ENCODE results near the gene FNDC10. TPM values are rescaled to one million over a fixed set of nuclear protein-coding genes. Genes with fewer than 3 reads are reported as not detected.

The FNDC10 gene
- total and polyA plus RNA-seq, 9 of the 15 experiments (the other 6 are each of a cell fraction or from before 2014, with no cell fraction given): 0.08 to 6.3 (median 1.6) TPM

- TF ChIP-seq E2F6 (IDR thresholded peaks at IDR 0.05; ENCODE audit: borderline replicate concordance in 1 of 2, extremely low read depth in 1 of 2, insufficient read depth in 1 of 2, insufficient read length in 1 of 2, low read depth in 1 of 2, low read length in 1 of 2, poor library complexity in 1 of 2, severe bottlenecking in 1 of 2) (no peak), ETV6 (IDR thresholded peaks at IDR 0.05; ENCODE audit: borderline replicate concordance in 1 of 2, low read depth in 2 of 2, low read length in 1 of 2) (no peak), ETV6 (CRISPR knock-in tag; IDR thresholded peaks at IDR 0.05; ENCODE audit: borderline replicate concordance) (peak; percentile 57; the same call in 1 of the 2 replicates), SUPT5H (IDR thresholded peaks at IDR 0.05) (no peak), SMAD1 (IDR thresholded peaks at IDR 0.05; ENCODE audit: low read depth, low read length, partially characterized antibody) (no peak), ETS2 (tag; IDR thresholded peaks at IDR 0.05; ENCODE audit: borderline replicate concordance, poor library complexity, severe bottlenecking) (no peak), HDAC8 (tag; IDR thresholded peaks at IDR 0.05) (no peak), ESRRB (CRISPR knock-in tag; IDR thresholded peaks at IDR 0.05; ENCODE audit: borderline replicate concordance) (no peak), GTF2F1 (IDR thresholded peaks at IDR 0.05; ENCODE audit: low read depth, low read length) (no peak), RERE (CRISPR knock-in tag; IDR thresholded peaks at IDR 0.05; ENCODE audit: borderline replicate concordance) (no peak), EGR1 (conservative IDR thresholded peaks at IDR 0.05) (no peak), SMAD3 (CRISPR knock-in tag; conservative IDR thresholded peaks at IDR 0.05) (0 out of 2 replicates have a peak, but pooled peaks have one; percentile 82), RBFOX2 (IDR thresholded peaks at IDR 0.05; ENCODE audit: low read depth, low read length) (no peak), ZNF511 (CRISPR knock-in tag; IDR thresholded peaks at IDR 0.05) (no peak), ZHX1 (conservative IDR thresholded peaks at IDR 0.05; ENCODE audit: low read length) (no peak), PHB (CRISPR knock-in tag; IDR thresholded peaks at IDR 0.05) (0 out of 2 replicates have a peak, but pooled peaks have one; percentile 50), NCOA2 (IDR thresholded peaks at IDR 0.05; ENCODE audit: partially characterized antibody in 2 of 2) (no peak), BCOR (IDR thresholded peaks at IDR 0.05) (peak; percentile 47; the same call in 1 of the 2 replicates), ZBTB17 (CRISPR knock-in tag; IDR thresholded peaks at IDR 0.05) (no peak), HDAC1 (IDR thresholded peaks at IDR 0.05) (no peak; a peak in 2 of 4 replicates)
Observed at GRCh38 chr1:1614954-1615255, 15.0 kb upstream of the FNDC10 start (continued).

Data from K562 (cell line).